ENCODE data around the gene RNASEL. TPM values are rescaled to one million over a fixed set of nuclear protein-coding genes. Genes with fewer than 3 reads are reported as not detected.

The RNASEL gene
- total and polyA plus RNA-seq, 2 of the 13 experiments (the other 11 are each of a cell fraction or from before 2014, with no cell fraction given): 0.05 to 0.20 TPM

GRCh38 chr1:182608236-182608635, 19.2 kb upstream of the RNASEL start (continued):
- TF ChIP-seq ZNF607 (CRISPR knock-in tag; IDR thresholded peaks at IDR 0.05; ENCODE audit: borderline replicate concordance): no peak
- TF ChIP-seq THAP9 (CRISPR knock-in tag; IDR thresholded peaks at IDR 0.05; ENCODE audit: borderline replicate concordance): no peak
- TF ChIP-seq ZEB1 (IDR thresholded peaks at IDR 0.05; ENCODE audit: insufficient replicate concordance, low read depth): no peak
- no peak for TF ChIP-seq ZNF800 (CRISPR knock-in tag; IDR thresholded peaks at IDR 0.05)
- TF ChIP-seq ADNP (CRISPR knock-in tag; IDR thresholded peaks at IDR 0.05): no peak
- no peak for TF ChIP-seq FOSL1 (CRISPR knock-in tag; IDR thresholded peaks at IDR 0.05; ENCODE audit: borderline replicate concordance)

- Histone ChIP-seq H3K9ac (ENCODE audit: insufficient read depth, low read depth, low read length) (no peak overlapping the region), H3K4me3 (replicated peaks in 1 of 3; ENCODE audit: insufficient read depth in 1 of 3, low read depth in 2 of 3, low read length in 3 of 3) (no peak overlapping the region), H2AFZ (ENCODE audit: low read length) (no peak overlapping the region), H3K9me3 (ENCODE audit: low read length) (no peaks in the 10 kb centered on the region), H3K79me2 (ENCODE audit: insufficient read depth, low read length) (no peaks in the 10 kb centered on the region), H3K27ac (ENCODE audit: extremely low read length, insufficient read depth, low read length) (no peak overlapping the region), H3K4me1 (ENCODE audit: insufficient read depth, low read length) (no peaks in the 10 kb centered on the region), H3K36me3 (replicated peaks in 1 of 2; ENCODE audit: control insufficient read depth in 1 of 2, insufficient read depth in 2 of 2, low read length in 2 of 2) (no peaks in the 10 kb centered on the region), H3K27me3 (ENCODE audit: control insufficient read depth in 1 of 2, insufficient read depth in 2 of 2, low read length in 2 of 2) (peaks cover 6 to 34% of the 10 kb centered on the region in 2 experiments; a peak in 3 of 5 replicates), H3K4me2 (ENCODE audit: low read depth, low read length) (no peak overlapping the region), H4K20me1 (ENCODE audit: insufficient read depth, low read length) (no peaks in the 10 kb centered on the region)
- POLR2A ChIA-PET: no interaction called here
- WGBS (ENCODE audit: low lambda C conversion rate): 0% methylated on average over 1 of the region's 1 CpG
- no TSS peak for BruUV-seq (replicated peaks)
- no peak for DNase-seq (ENCODE audit: low spot score)
- in situ Hi-C loops (cut with HindIII; ENCODE audit: extremely low pct_ligation_motif_present, low pct_unique_long_range_greater_than_20kb): no loop called here
- intact Hi-C loops (cut with micrococcal nuclease; ENCODE audit: unreplicated experiment): no loop called here
- ATAC-seq: no peak
- no peak for FAIRE-seq
- CTCF ChIA-PET (ENCODE audit: low intra/inter-chr PET ratio, low total read pairs): no interaction called here
- TF ChIP-seq FOXK2 (IDR thresholded peaks at IDR 0.05): no peak
- TF ChIP-seq SMC3 (IDR thresholded peaks at IDR 0.05; ENCODE audit: low read length): no peak
- no peak for TF ChIP-seq ZNF816 (CRISPR knock-in tag; IDR thresholded peaks at IDR 0.05; ENCODE audit: borderline replicate concordance)
- no peak for TF ChIP-seq ZNF567 (CRISPR knock-in tag; IDR thresholded peaks at IDR 0.05; ENCODE audit: borderline replicate concordance)
- TF ChIP-seq SNAI1 (CRISPR knock-in tag; IDR thresholded peaks at IDR 0.05; ENCODE audit: borderline replicate concordance): no peak
- no peak for TF ChIP-seq GTF2F1 (IDR thresholded peaks at IDR 0.05; ENCODE audit: low read length)
- TF ChIP-seq TARDBP (CRISPR knock-in tag; IDR thresholded peaks at IDR 0.05): no peak
- TF ChIP-seq ETS1 (CRISPR knock-in tag; IDR thresholded peaks at IDR 0.05): no peak
- no peak for TF ChIP-seq ZFP90 (CRISPR knock-in tag; IDR thresholded peaks at IDR 0.05; ENCODE audit: borderline replicate concordance)
- no peak for TF ChIP-seq HMGXB4 (CRISPR knock-in tag; IDR thresholded peaks at IDR 0.05; ENCODE audit: borderline replicate concordance in 1 of 2, low read depth in 1 of 2)
Measured at GRCh38 chr1:182607566-182607965, 18.5 kb upstream of the RNASEL start.
